ENCODE data around the gene DVL2.

DVL2 gene

DNA sequence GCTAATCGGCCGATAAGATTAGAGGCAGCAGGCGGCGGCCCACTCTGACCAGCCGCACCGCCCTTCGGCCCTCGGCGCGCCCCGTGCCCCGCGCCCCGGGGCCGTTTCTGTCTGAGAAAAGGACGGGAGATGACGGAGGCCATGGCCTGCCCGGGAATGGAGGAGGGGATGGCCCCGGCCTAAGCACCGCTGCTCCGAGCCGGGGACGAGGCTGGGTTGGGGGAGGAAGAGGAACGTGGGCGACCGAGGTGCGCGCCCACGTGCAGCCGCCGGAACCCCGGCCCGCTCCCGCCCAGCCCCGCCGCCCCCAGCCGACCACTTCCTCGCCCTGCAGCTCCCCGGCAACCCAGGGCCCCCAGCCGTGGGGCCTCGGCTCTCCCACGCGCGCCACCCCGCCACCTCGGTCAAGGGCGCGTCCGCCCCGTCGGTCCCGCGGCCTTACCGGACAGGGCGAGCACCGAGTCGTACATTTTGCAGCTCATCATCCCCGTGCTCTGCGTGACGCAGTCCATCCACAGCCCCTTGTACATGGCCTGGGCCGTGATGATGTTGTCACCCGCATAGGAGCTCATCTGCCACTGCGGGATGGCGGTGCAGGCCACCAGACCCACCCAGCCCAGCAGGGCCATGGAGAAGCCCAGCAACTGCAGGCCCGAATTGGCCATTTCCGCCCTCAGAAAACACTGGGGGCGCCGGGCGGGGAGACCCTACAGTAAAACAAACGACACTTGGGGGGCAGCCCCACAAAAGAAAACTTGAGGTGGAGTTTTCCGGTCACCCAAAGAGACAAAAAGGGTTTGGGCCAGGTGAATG is 27.3 kb upstream of the DVL2 start:
- no peaks in the 10 kb centered on the region for H3K9me3 Mint-ChIP-seq
- H3K27ac Mint-ChIP-seq = no peak overlapping the region
- H3K36me3 Mint-ChIP-seq (ENCODE audit: low read depth) = peaks cover 14% of the 10 kb centered on the region
- peak overlapping the region; percentile 58 for H3K4me3 Mint-ChIP-seq
- peaks cover 17% of the 10 kb centered on the region for H3K4me1 Mint-ChIP-seq (ENCODE audit: low read depth)
- peaks cover 27% of the 10 kb centered on the region for H3K27me3 Mint-ChIP-seq (ENCODE audit: low read depth)

DNA sequence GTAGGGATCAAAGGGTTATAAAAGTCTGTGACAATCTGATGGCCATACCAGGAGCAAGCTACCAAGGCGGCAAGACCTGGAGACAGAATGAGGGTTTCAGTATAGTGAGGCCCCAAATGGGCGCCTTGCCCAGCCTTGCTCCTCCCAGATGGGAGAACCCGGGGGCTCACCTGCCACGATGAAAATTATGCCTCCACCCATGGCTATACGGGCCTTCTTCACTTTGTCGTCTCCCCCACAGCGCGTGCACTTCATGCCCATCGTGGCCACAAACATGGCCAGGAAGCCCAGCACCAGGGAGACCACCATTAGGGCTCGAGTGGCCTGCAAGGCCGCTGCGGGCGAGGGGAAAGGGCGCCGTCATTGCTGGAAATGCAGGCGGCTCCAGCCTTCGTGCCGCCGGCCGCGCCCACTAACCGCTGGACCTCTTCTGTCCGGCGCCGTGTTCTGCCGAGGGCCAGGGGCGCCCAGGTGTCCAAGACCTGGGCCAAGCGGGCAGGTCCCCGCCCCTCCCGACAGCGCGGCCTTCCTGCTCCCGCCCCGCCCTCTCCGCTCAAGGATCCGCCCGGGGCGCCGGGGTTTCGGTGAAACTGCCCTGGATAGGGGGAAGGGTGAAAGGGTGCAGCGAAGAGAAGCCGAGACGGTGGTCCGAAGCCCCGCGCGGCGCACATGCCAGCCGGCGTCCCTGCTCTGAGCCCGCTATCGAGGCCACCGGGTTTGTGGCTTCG is 26.5 kb upstream of the DVL2 start:
- H3K27me3 Mint-ChIP-seq (ENCODE audit: low read depth) = peaks cover 27% of the 10 kb centered on the region
- H3K4me3 Mint-ChIP-seq = no peak overlapping the region
- no peak overlapping the region for H3K27ac Mint-ChIP-seq
- H3K9me3 Mint-ChIP-seq = no peaks in the 10 kb centered on the region
- H3K4me1 Mint-ChIP-seq (ENCODE audit: low read depth) = peaks cover 19% of the 10 kb centered on the region
- H3K36me3 Mint-ChIP-seq (ENCODE audit: low read depth) = peaks cover 20% of the 10 kb centered on the region

DNA sequence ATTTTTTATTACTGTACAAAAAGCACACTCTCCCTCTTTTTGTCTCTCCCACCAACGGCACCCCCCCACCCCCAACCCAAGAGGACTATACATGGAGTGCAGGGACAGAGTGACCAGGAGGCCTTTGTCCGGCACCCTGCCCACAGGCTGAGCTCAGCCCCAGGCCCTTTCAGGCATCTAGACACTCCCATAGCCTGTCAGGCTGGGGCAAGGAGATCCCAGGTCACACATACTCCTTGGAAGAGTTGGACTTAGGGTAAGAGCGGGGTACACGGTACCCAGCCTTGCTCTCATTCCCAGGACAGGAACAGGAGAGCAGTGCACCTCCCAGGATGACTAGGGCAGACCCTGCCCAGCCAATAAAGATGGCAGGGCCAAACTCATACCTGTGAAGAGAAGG is 25.8 kb upstream of the DVL2 start:
- peaks cover 19% of the 10 kb centered on the region for H3K4me1 Mint-ChIP-seq (ENCODE audit: low read depth)
- no peak overlapping the region for H3K27ac Mint-ChIP-seq
- peaks cover 20% of the 10 kb centered on the region for H3K36me3 Mint-ChIP-seq (ENCODE audit: low read depth)
- H3K4me3 Mint-ChIP-seq = no peak overlapping the region
- H3K27me3 Mint-ChIP-seq (ENCODE audit: low read depth) = peaks cover 27% of the 10 kb centered on the region
- H3K9me3 Mint-ChIP-seq = no peaks in the 10 kb centered on the region

DNA sequence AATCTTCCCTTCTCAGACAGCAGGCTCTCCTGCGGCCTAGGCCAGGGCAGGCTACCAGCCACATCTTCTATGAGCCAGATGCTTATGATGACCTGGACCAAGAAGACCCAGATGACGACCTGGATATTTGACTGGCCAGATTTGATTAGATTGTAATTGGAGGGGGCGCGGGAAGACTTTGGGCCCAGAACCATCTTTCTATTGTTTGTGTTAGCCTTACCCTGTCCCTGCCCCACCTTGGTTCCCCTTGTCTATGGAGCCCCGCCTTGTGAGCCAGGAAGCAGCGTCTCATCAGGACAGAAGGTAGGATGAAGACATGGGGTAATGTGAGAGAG is 25.2 kb upstream of the DVL2 start:
- no peak overlapping the region for H3K4me3 Mint-ChIP-seq
- H3K27ac Mint-ChIP-seq = no peak overlapping the region
- H3K27me3 Mint-ChIP-seq (ENCODE audit: low read depth) = peaks cover 25% of the 10 kb centered on the region
- H3K4me1 Mint-ChIP-seq (ENCODE audit: low read depth) = peaks cover 19% of the 10 kb centered on the region
- no peaks in the 10 kb centered on the region for H3K9me3 Mint-ChIP-seq
- peaks cover 24% of the 10 kb centered on the region for H3K36me3 Mint-ChIP-seq (ENCODE audit: low read depth)

DNA sequence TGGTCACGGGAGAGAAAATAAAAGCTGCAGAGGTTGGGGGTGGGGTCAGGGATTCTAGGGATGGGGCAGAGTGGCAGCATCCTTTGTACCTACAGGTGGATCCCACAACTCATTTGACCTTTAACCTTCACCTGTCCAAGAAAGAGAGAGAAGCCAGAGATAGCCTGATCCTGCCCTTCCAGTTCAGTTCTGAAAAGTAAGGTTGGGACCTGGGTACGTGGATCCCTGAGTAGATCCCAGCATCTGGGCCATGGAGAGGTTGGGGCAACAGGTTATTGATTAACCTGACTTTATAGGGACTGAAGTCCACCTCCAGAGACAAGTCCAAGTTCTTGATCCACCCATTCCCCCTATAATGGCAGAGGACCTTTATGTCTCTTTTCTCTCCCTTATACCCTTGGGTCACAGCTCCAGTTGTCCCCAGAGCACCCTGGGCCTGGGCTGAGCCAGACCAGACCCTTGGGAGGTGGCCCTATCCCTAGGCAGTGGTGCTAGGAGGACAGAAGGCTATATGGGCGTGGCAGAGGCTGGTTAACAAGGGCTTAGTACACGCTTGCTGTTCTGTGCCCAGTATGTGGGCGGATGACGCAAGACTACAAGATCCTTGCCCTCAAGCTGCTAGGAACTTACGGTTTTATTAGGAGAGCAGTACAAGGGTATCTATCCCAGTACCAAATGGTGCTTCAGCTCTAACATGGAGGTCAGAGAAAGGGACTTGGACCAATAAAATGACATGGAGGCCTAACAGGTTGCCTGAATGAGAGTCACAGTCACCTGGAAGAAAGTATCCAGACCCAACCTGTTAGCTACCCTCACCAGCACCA is 24.6 kb upstream of the DVL2 start:
- H3K27ac Mint-ChIP-seq = no peak overlapping the region

DNA sequence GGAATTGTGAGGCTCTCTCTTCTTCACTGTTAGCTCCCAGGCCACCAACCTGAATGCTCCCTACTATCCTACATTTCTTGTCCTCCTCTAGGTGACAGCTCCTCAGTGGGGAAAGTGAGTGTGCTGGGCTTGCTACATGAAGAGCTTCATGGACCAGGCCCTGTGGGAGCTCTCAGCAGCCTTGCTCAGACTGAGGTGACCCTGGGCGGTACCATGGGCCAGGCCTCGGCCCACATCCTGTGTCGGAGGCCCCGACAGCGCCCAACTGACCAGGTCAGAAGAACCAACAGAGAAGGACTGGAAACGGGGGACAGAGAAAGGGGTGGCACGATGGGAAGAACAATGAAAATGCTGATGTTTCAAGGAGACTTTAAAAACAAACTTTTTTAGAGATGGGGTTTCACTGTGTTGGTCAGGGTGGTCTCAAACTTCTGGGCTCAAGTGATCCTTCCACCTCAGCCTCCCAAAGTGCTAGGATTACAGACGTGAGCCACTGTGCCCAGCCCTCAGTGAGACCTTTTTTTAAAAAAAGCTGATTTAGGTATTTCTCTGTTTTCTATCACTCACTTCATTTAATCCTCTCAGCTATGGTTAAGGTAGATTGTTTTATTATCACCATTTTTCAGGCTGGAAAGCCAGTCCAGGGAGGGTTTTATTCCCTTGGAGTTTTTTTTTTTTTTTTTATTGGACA is 22.6 kb upstream of the DVL2 start:
- Mint-ChIP-seq H3K4me3 (no peak overlapping the region), H3K9me3 (no peaks in the 10 kb centered on the region), H3K27ac (no peak overlapping the region), H3K27me3 (ENCODE audit: low read depth) (peaks cover 3% of the 10 kb centered on the region), H3K4me1 (ENCODE audit: low read depth) (peaks cover 16% of the 10 kb centered on the region), H3K36me3 (ENCODE audit: low read depth) (peaks cover 34% of the 10 kb centered on the region)

More for the DNA sequence above, 24.6 kb upstream of the DVL2 start:
- no peak overlapping the region for H3K4me3 Mint-ChIP-seq
- H3K9me3 Mint-ChIP-seq = no peaks in the 10 kb centered on the region
- peaks cover 26% of the 10 kb centered on the region for H3K36me3 Mint-ChIP-seq (ENCODE audit: low read depth)
- peaks cover 19% of the 10 kb centered on the region for H3K27me3 Mint-ChIP-seq (ENCODE audit: low read depth)
- peaks cover 18% of the 10 kb centered on the region for H3K4me1 Mint-ChIP-seq (ENCODE audit: low read depth)

DNA sequence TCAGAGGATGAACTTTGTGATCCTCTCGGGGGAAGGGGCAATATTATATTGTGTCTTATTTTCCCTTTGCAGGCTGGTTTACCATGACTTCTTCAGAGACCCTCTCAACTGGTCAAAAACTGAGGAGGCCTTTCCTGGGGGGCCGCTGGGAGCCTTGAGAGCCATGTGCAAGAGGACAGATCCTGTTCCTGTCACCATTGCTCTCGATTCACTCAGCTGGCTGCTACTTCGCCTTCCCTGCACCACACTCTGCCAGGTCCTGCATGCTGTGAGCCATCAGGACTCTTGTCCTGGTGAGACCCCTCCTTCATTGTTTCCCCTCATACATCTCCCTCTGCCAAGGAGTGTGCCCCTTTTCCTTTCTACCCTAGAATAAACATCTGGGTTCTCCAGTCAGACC is 20.2 kb upstream of the DVL2 start:
- Mint-ChIP-seq H3K4me3 (peak overlapping the region; percentile 12), H3K36me3 (ENCODE audit: low read depth) (peaks cover 34% of the 10 kb centered on the region), H3K9me3 (no peaks in the 10 kb centered on the region), H3K4me1 (ENCODE audit: low read depth) (peaks cover 22% of the 10 kb centered on the region), H3K27ac (peak overlapping the region; percentile 31), H3K27me3 (ENCODE audit: low read depth) (no peaks in the 10 kb centered on the region)

DNA sequence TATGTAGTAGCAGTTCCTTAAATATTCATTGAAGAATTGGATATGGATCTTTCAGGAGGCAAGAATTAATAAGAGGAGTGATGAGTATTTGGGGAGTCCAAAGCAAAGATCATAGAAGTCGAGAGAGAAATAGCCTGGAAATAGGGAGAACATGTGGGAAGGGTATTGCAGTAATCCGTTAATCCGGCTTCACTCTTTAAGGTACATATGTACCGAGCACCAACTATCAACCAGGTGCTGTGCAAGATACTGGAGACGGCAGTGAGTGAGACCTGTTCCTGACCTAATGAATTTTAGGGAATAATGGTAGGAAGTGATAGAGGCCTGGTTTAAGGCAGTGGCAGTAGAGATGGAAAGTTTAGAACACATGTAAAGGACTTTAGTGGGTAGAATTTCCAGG is 18.8 kb upstream of the DVL2 start:
- peak overlapping the region; percentile 93 for H3K4me3 Mint-ChIP-seq
- H3K27me3 Mint-ChIP-seq (ENCODE audit: low read depth) = no peaks in the 10 kb centered on the region
- H3K27ac Mint-ChIP-seq = peak overlapping the region; percentile 98
- H3K4me1 Mint-ChIP-seq (ENCODE audit: low read depth) = peaks cover 27% of the 10 kb centered on the region
- peaks cover 27% of the 10 kb centered on the region for H3K36me3 Mint-ChIP-seq (ENCODE audit: low read depth)
- no peaks in the 10 kb centered on the region for H3K9me3 Mint-ChIP-seq

DNA sequence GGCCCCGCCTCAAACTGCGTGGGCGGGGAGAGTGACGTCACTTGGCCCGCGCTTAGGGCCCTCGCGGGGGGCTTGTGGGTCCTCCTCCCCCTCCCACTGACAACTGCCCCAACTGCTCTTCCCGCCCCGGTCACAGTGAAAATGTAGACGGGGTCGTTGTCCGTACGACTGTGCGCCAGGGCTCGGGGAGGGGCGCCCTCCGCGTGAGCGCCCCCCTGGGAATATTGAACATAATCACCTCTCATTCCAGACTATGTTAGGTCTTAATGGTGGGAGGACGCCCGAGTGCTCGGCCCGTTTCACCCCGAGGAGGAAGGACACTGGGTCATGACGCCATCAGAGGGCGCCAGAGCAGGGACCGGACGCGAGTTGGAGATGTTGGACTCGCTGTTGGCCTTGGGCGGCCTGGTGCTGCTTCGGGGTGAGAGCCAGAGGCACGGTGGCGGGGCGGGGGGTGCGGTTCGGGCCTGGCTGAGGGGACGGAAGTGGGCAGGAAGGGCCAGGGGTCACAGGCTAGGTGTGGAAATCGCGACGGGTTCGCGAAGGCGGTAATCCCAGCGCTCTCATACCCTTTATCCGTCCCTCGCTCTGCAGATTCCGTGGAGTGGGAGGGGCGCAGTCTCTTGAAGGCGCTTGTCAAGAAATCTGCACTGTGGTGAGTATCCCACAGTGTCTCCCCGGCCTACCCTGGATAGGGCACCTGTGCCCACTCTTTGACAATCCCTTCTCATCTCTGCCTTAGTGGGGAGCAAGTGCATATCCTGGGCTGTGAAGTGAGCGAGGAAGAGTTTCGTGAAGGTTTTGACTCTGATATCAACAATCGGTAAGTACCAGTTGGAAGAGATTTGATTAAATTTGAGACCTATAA is 18.1 kb upstream of the DVL2 start, which contains the start of gene ELP5:
TSS of gene ELP5 (plus strand) at position 40 of the 868 bp plus-strand sequence. CDS start at position 376, 336 bp downstream.
- Mint-ChIP-seq H3K27me3 (ENCODE audit: low read depth) (no peaks in the 10 kb centered on the region), H3K36me3 (ENCODE audit: low read depth) (peaks cover 27% of the 10 kb centered on the region), H3K27ac (peak within 1 kb of the TSS; percentile 98), H3K9me3 (no peaks in the 10 kb centered on the region), H3K4me1 (ENCODE audit: low read depth) (peaks cover 27% of the 10 kb centered on the region), H3K4me3 (peak within 1 kb of the TSS; percentile 96)

DNA sequence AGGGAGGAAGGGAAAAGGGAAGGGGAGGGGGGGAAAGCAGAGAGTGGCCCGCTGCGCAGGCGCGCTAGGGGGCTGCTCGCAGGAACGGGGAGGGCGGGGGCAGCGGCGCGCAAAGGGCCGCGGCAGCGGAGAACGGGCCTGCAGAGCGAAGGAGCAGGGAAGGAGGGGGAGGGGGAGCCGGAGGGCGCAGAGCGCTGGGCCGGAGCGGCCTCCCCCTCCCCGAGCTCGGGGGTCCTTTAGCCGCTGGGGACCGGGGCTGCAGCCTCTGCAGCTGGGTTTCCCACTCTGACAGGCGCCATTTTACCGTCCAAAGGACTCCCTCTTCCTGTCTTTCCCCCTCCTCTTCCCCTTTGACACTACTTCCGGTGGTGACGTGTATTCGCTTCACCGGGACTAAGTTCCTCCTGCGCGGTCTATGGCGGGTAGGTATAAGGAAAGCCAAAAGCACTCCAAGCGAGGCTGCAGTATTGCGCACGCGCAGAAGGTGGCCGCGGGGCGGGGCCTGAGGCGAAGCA is 17.4 kb upstream of the DVL2 start, which contains the start of gene CTDNEP1:
TSS of gene CTDNEP1 (minus strand) at position 74 of the 515 bp plus-strand sequence. CDS start 438 bp downstream, outside the sequence.
- peak within 1 kb of the TSS; percentile 98 for H3K27ac Mint-ChIP-seq
- H3K36me3 Mint-ChIP-seq (ENCODE audit: low read depth) = peaks cover 31% of the 10 kb centered on the region
- no peaks in the 10 kb centered on the region for H3K9me3 Mint-ChIP-seq
- no peaks in the 10 kb centered on the region for H3K27me3 Mint-ChIP-seq (ENCODE audit: low read depth)
- H3K4me1 Mint-ChIP-seq (ENCODE audit: low read depth) = peaks cover 29% of the 10 kb centered on the region
- H3K4me3 Mint-ChIP-seq = peak within 1 kb of the TSS; percentile 96

DNA sequence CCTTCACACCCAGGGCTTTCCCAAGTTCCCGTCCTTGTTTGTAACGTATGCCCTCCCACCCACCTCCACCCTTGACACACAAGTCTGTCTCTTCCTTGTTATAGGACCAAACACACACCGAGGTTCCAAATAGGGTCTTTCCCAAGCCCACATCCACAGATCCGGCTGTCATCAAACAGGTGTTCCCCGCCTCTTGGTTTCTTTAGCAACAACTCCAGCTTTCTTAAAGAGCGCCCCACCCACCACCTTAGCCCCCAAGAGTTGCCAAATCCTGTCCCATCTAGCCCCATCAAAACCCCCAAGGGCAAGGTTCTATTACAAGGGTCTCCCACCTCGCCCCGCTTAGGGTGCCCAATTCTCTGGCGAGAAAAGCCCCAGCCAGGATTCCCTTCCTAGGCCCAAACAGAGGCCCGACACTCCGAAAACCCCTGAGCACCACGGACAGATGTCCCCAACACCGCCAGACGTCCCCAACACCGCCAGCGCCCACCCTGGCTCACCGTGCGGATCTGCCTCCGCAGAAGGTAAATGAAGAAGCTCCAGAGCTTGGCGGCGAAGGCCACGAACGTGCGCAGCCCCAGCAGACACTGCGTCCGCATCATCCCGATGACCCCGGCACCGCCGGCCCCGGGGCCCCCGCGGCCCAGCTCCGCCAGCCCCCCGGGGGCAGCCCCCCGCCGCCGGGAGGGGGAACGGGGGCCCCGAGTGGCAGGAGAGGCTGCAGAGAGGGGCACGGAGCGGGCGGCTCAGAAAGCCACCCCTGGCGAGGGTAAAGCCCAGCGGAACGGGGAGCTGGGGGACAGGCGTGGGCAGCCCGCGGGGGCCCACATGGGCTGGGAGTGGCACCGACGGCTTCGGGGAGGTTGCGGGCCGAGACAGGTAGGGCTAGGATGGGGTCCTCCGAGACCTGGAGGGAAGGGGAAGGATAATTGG is 16.6 kb upstream of the DVL2 start:
- Mint-ChIP-seq H3K27me3 (ENCODE audit: low read depth) (no peaks in the 10 kb centered on the region), H3K36me3 (ENCODE audit: low read depth) (peaks cover 31% of the 10 kb centered on the region), H3K9me3 (no peaks in the 10 kb centered on the region), H3K4me1 (ENCODE audit: low read depth) (peaks cover 27% of the 10 kb centered on the region), H3K4me3 (peak overlapping the region; percentile 96), H3K27ac (peak overlapping the region; percentile 88)

DNA sequence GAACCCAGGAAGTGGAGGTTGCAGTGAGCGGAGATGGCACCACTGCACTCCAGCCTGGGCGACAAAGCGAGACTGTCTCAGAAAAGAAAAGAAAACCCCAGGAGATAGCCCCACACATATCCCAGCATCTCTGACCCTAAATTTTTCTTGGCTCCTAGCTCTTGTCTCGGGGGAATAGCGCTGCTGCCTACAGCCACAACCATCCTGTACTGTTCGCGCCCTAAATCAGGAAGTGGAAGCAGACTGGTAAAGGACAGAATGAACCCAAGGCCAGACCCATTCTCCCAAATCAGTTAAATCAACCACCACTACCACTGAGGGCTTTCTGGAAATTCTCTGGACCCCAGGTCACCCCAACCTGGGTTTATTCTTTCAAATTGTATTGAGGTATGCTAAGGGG is 15.5 kb upstream of the DVL2 start:
- H3K36me3 Mint-ChIP-seq (ENCODE audit: low read depth) = peaks cover 33% of the 10 kb centered on the region
- H3K9me3 Mint-ChIP-seq = no peaks in the 10 kb centered on the region
- no peaks in the 10 kb centered on the region for H3K27me3 Mint-ChIP-seq (ENCODE audit: low read depth)
- peak overlapping the region; percentile 88 for H3K27ac Mint-ChIP-seq
- H3K4me3 Mint-ChIP-seq = peak overlapping the region; percentile 96
- peaks cover 30% of the 10 kb centered on the region for H3K4me1 Mint-ChIP-seq (ENCODE audit: low read depth)

All from T-helper 1 cell treated with Interleukin-12 subunit alpha and Interleukin-12 subunit beta and Interleukin-4 antibody, amounts not matched to agents 30 μg/mL and 1 μg/mL, for 36 hours (primary cell).